H1 (cell line): ENCODE measurements around the gene PATJ. TPM values are rescaled to one million over a fixed set of nuclear protein-coding genes. Genes with fewer than 3 reads are reported as not detected.

Source experiments
- CTCF ChIA-PET: fragments of 300-600 bp; sonication (Branson Sonifier 250); formaldehyde crosslinking; loops from one replicate; lab custom pipeline; 2021; ENCODE audit not compliant: partially characterized antibody; lab: Charles Lee
- POLR2A ChIA-PET: fragments of 300-600 bp; sonication (Branson Sonifier 250); formaldehyde crosslinking; loops from one replicate; lab custom pipeline; 2021; ENCODE audit warnings: inconsistent platforms; ENCODE audit not compliant: partially characterized antibody; lab: Charles Lee
- DNase-seq, 2 experiments: peaks; one replicate each; pipeline versions ENCODE4 v3.0.0 to v3.0.0-alpha.2; 2010 to 2022; ENCODE audit warnings: low spot score in 2 of 2, low read depth in 1 of 2, mixed read lengths in 1 of 2
- FAIRE-seq: peaks from 2 replicates; lab custom pipeline; 2011; peaks lifted over from hg19 to GRCh38; lab: Jason Lieb, UNC
- H2AFZ ChIP-seq: 2 replicates; pipeline ENCODE4 v1.8.1; 2012; ENCODE audit warnings: low read length, inconsistent platforms
- H2AK5ac ChIP-seq: 2 replicates; pipeline ENCODE4 v1.6.1; 2013; ENCODE audit warnings: low read depth, low read length
- H2BK120ac ChIP-seq: replicated peaks from 2 replicates; pipeline ENCODE3; 2013; ENCODE audit warnings: low read depth, low read length, inconsistent platforms
- H2BK12ac ChIP-seq: 2 replicates; pipeline ENCODE4 v1.6.1; 2013; ENCODE audit warnings: low read depth, low read length
- H2BK15ac ChIP-seq: 2 replicates; pipeline ENCODE4 v1.6.1; 2013; ENCODE audit warnings: low read length
- H2BK20ac ChIP-seq: 2 replicates; pipeline ENCODE4 v1.6.1; 2013; ENCODE audit warnings: low read length
- H2BK5ac ChIP-seq: 2 replicates; pipeline ENCODE4 v1.6.1; 2013; ENCODE audit warnings: low read depth, low read length
- H3K14ac ChIP-seq: 2 replicates; pipeline ENCODE4 v1.6.1; 2013; ENCODE audit warnings: inconsistent platforms; ENCODE audit not compliant: insufficient read length
- H3K18ac ChIP-seq: 2 replicates; pipeline ENCODE4 v1.6.1; 2013; ENCODE audit warnings: low read length; ENCODE audit errors: extremely low read depth
- H3K23ac ChIP-seq: 2 replicates; pipeline ENCODE4 v1.6.1; 2013; ENCODE audit warnings: inconsistent platforms; ENCODE audit not compliant: insufficient read length
- H3K23me2 ChIP-seq: 2 replicates; pipeline ENCODE4 v1.6.1; 2013; ENCODE audit warnings: low read depth, low read length
- H3K27ac ChIP-seq: 2 replicates; pipeline ENCODE4 v1.6.1; 2011; ENCODE audit warnings: low read depth, low read length, inconsistent platforms
- H3K27me3 ChIP-seq, 4 experiments: replicated peaks in 1 of 4; 1 replicate in 1 of 4; 2 replicates in 3 of 4; pipeline versions ENCODE4 v1.6.1 to v1.8.1; 2011 to 2013; ENCODE audit warnings: low read length in 3 of 4, mild to moderate bottlenecking in 3 of 4, inconsistent platforms in 2 of 4, mixed read lengths in 2 of 4, moderate library complexity in 1 of 4; ENCODE audit not compliant: control insufficient read depth in 3 of 4, insufficient read depth in 3 of 4; ENCODE audit errors: extremely low read depth in 1 of 4
- H3K36me3 ChIP-seq, 4 experiments: 2 replicates each; pipeline versions ENCODE4 v1.6.1 to v1.8.1; 2011 to 2013; ENCODE audit warnings: mild to moderate bottlenecking in 4 of 4, low read length in 3 of 4, moderate library complexity in 2 of 4, control low read depth in 1 of 4, inconsistent platforms in 1 of 4; ENCODE audit not compliant: insufficient read depth in 4 of 4, control insufficient read depth in 2 of 4
- H3K4ac ChIP-seq: replicated peaks from 2 replicates; pipeline ENCODE3; 2013; ENCODE audit warnings: low read length, low read depth, mixed read lengths, inconsistent platforms; ENCODE audit not compliant: insufficient read length
- H3K4me1 ChIP-seq, 4 experiments: replicated peaks in 1 of 4; 1 replicate in 1 of 4; 2 replicates in 3 of 4; pipeline versions ENCODE4 v1.6.1 to v1.8.1; 2011 to 2013; ENCODE audit warnings: low read length in 3 of 4, inconsistent platforms in 2 of 4, mixed read lengths in 1 of 4; ENCODE audit not compliant: insufficient read depth in 4 of 4, control insufficient read depth in 3 of 4
- H3K4me2 ChIP-seq, 2 experiments: 2 replicates each; pipeline versions ENCODE4 v1.6.1 to v1.8.1; 2011 to 2013; ENCODE audit warnings: low read depth in 2 of 2, low read length in 2 of 2, control low read depth in 1 of 2, inconsistent platforms in 1 of 2, mild to moderate bottlenecking in 1 of 2; ENCODE audit not compliant: insufficient read depth in 1 of 2
- H3K4me3 ChIP-seq, 4 experiments: fragments of 200-600, 300-600 bp in 1 of 4; sonication (generic), shearing (Covaris generic), sonication (Bioruptor Twin) in 1 of 4; 2 replicates each; pipeline versions ENCODE4 v1.5.1 to v1.8.1; 2011 to 2016; ENCODE audit warnings: low read length in 4 of 4, low read depth in 3 of 4, control low read depth in 2 of 4, inconsistent platforms in 2 of 4, mild to moderate bottlenecking in 2 of 4, mixed read lengths in 1 of 4, moderate library complexity in 1 of 4; ENCODE audit not compliant: insufficient read depth in 2 of 4; ENCODE audit errors: extremely low read depth in 1 of 4
- H3K56ac ChIP-seq: replicated peaks from 2 replicates; pipeline ENCODE3; 2013; ENCODE audit warnings: low read depth, mild to moderate bottlenecking, mixed read lengths, low read length, inconsistent platforms; ENCODE audit not compliant: insufficient read length
- H3K79me1 ChIP-seq: 2 replicates; pipeline ENCODE4 v1.6.1; 2013; ENCODE audit warnings: low read depth, low read length, control low read depth
- H3K79me2 ChIP-seq, 2 experiments: 2 replicates each; pipeline versions ENCODE4 v1.6.1 to v1.8.1; 2012 to 2013; ENCODE audit warnings: low read length in 2 of 2, mild to moderate bottlenecking in 2 of 2, inconsistent platforms in 1 of 2; ENCODE audit not compliant: insufficient read depth in 2 of 2, control insufficient read depth in 1 of 2
- H3K9ac ChIP-seq, 4 experiments: replicated peaks in 1 of 4; 1 replicate in 1 of 4; 2 replicates in 3 of 4; pipeline versions ENCODE4 v1.6.1 to v1.8.1; 2011 to 2013; ENCODE audit warnings: low read depth in 3 of 4, low read length in 3 of 4, control low read depth in 2 of 4, mild to moderate bottlenecking in 2 of 4, moderate library complexity in 2 of 4, inconsistent platforms in 1 of 4; ENCODE audit errors: extremely low read depth in 1 of 4
- H3K9me3 ChIP-seq, 2 experiments: 2 replicates each; pipeline versions ENCODE4 v1.6.1 to v1.8.1; 2012 to 2013; ENCODE audit warnings: mild to moderate bottlenecking in 2 of 2, moderate library complexity in 2 of 2, control low read depth in 1 of 2, inconsistent platforms in 1 of 2, low read depth in 1 of 2, low read length in 1 of 2, mixed read lengths in 1 of 2; ENCODE audit not compliant: insufficient read depth in 2 of 2
- H4K20me1 ChIP-seq, 2 experiments: replicated peaks in 1 of 2; 2 replicates each; pipeline versions ENCODE3 to v1.8.1; 2011 to 2013; ENCODE audit warnings: inconsistent platforms in 2 of 2, low read length in 2 of 2, mild to moderate bottlenecking in 1 of 2; ENCODE audit not compliant: insufficient read depth in 2 of 2, control insufficient read depth in 1 of 2
- H4K5ac ChIP-seq: 2 replicates; pipeline ENCODE4 v1.6.1; 2013; ENCODE audit warnings: low read length, low read depth, mixed read lengths, inconsistent platforms; ENCODE audit not compliant: insufficient read length
- H4K8ac ChIP-seq: 2 replicates; pipeline ENCODE4 v1.8.0; 2013; ENCODE audit warnings: mild to moderate bottlenecking, moderate library complexity, low read length, inconsistent platforms; ENCODE audit not compliant: insufficient read depth; ENCODE audit errors: extremely low read depth
- H4K91ac ChIP-seq: replicated peaks from 2 replicates; pipeline ENCODE3; 2013; ENCODE audit warnings: low read length, mixed read lengths, inconsistent platforms; ENCODE audit not compliant: insufficient read length
- MAFK ChIP-seq: IDR thresholded peaks from 2 replicates; pipeline ENCODE4 v1.6.1; 2012; ENCODE audit warnings: low read depth, mild to moderate bottlenecking, improper control_type of control experiment, low read length
- SUZ12 ChIP-seq: fragments of 200-600 bp; sonication (generic); IDR thresholded peaks from 2 replicates; pipeline ENCODE4 v1.6.1; 2012; ENCODE audit warnings: mild to moderate bottlenecking, inconsistent platforms, low read length, moderate library complexity, mixed read lengths
- polyA plus RNA-seq, 7 experiments: library from polyadenylated mRNA; depleted of rRNA in 3 of 7; stranded (reverse) in 5 of 7; unstranded in 2 of 7; fragments of >200 nt in 5 of 7; fragments of 200-250 nt in 2 of 7; gene quantifications; 1 replicate in 5 of 7; 2 replicates in 1 of 7; 4 replicates in 1 of 7; pipeline versions ENCODE4 v1.2.1 to v1.2.3, GENCODE V29; 2011 to 2013; ENCODE audit warnings: missing spikeins in 2 of 7, mixed read lengths in 2 of 7
- total RNA-seq: library from RNA; stranded (reverse); fragmentation: NEBNext Ultra II Directional; extraction: Animal tissue kit (Norgen Biotek cat#: 25700); gene quantifications from 2 replicates; pipeline ENCODE4 v1.2.1, GENCODE V29; 2021

Gene PATJ
- total and polyA plus RNA-seq, 2 of the 8 experiments (the other 6 are each of a cell fraction or from before 2014, with no cell fraction given), result 8.2 to 55.6 TPM

DNA sequence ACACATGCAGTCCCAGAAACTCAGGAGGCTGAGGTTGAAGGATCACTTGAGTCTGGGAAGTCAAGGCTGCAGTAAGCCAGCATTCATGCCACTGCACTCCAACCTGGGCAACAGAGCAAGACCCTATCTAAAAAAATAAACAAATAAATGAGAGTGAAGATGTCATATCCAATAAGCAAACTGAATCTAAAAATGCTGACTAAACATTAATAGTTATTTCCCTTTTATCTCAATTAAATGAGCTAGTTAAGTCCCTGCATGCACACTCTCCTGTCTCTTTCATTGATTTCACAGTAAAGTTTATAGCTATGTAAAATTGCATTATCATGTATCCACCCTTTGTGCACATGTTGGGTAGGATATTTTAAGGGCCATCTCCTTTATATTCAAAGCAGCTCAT, 371.2 kb downstream of the PATJ start:
- no peak overlapping the region for H4K8ac ChIP-seq
- no peaks in the 10 kb centered on the region for H3K27me3 ChIP-seq
- H3K4ac ChIP-seq, result no peak overlapping the region
- no peak overlapping the region for H3K4me2 ChIP-seq
- H3K18ac ChIP-seq, result no peak overlapping the region
- no peaks in the 10 kb centered on the region for H3K79me1 ChIP-seq
- H4K5ac ChIP-seq, result no peak overlapping the region
- no peak overlapping the region for H2AK5ac ChIP-seq
- H3K56ac ChIP-seq, result no peak overlapping the region
- no peak for FAIRE-seq
- H2BK5ac ChIP-seq, result no peak overlapping the region
- no peak overlapping the region for H2BK15ac ChIP-seq
- H3K27ac ChIP-seq, result no peak overlapping the region
- no peak overlapping the region for H2AFZ ChIP-seq
- ChIA-PET POLR2A (interaction anchor here (0.7 kb wide), 1 partner anchor 13 kb away, joined by 3 read pairs; no protein-coding TSS in a partner anchor), CTCF (interaction anchor here (0.6 to 6.3 kb wide), 7 partner anchors 16 to 398 kb away, joined by 3 to 52 read pairs (median 4); no protein-coding TSS in a partner anchor)
- H2BK20ac ChIP-seq, result no peak overlapping the region
- H2BK120ac ChIP-seq, result no peak overlapping the region
- no peaks in the 10 kb centered on the region for H3K79me2 ChIP-seq
- H3K14ac ChIP-seq, result no peak overlapping the region
- H4K20me1 ChIP-seq, result no peaks in the 10 kb centered on the region
- no peak overlapping the region for H3K23ac ChIP-seq
- 0 out of 8 replicates have a peak, but pooled peaks cover 0 to 2% (median 0%) of the 10 kb centered on the region in 4 experiments for H3K36me3 ChIP-seq
- H3K9me3 ChIP-seq, result no peaks in the 10 kb centered on the region
- no peak overlapping the region for H2BK12ac ChIP-seq
- no peak overlapping the region for H3K9ac ChIP-seq
- H3K4me3 ChIP-seq, result no peak overlapping the region
- no peak for DNase-seq
- H3K4me1 ChIP-seq, result no peaks in the 10 kb centered on the region
- H4K91ac ChIP-seq, result no peak overlapping the region
- no peaks in the 10 kb centered on the region for H3K23me2 ChIP-seq
- TF ChIP-seq MAFK (peak; percentile 88), SUZ12 (no peak)
